Fibroblast of skin of right quadriceps (primary cell): ENCODE results near the gene PAQR5.

Experiments used
- DNase-seq: peaks from one replicate; pipeline ENCODE4 v3.0.0-alpha.2; 2013

Gene PAQR5

GRCh38 chr15:69394556-69395282 lies 96.0 kb downstream of the PAQR5 start:
- DNase-seq: peak; percentile 67

GRCh38 chr15:69395460-69395859 lies 96.7 kb downstream of the PAQR5 start:
- DNase-seq: no peak

- DNase-seq: no peak
These were observed 97.3 kb downstream of the PAQR5 start for GRCh38 chr15:69395991-69396390.

GRCh38 chr15:69398491-69398891 lies 99.8 kb downstream of the PAQR5 start:
- DNase-seq: peak; percentile 54

GRCh38 chr15:69400850-69401249 lies 102.1 kb downstream of the PAQR5 start:
- no peak for DNase-seq

GRCh38 chr15:69402816-69403215 lies 104.1 kb downstream of the PAQR5 start:
- no peak for DNase-seq

GRCh38 chr15:69403594-69403993 lies 104.9 kb downstream of the PAQR5 start:
- peak; percentile 92 for DNase-seq

- no peak for DNase-seq
These were observed 106.4 kb downstream of the PAQR5 start for GRCh38 chr15:69405110-69405509.

- no peak for DNase-seq
These were observed 109.1 kb downstream of the PAQR5 start for GRCh38 chr15:69407719-69408400.

GRCh38 chr15:69408841-69409240 lies 110.1 kb downstream of the PAQR5 start:
- no peak for DNase-seq

GRCh38 chr15:69410248-69410874 lies 111.6 kb downstream of the PAQR5 start:
- DNase-seq: peak; percentile 30

- DNase-seq: no peak
These were observed 113.6 kb downstream of the PAQR5 start for GRCh38 chr15:69412274-69412673.

- DNase-seq: no peak
These were observed 114.0 kb downstream of the PAQR5 start for GRCh38 chr15:69412701-69413100.

- DNase-seq: peak; percentile 95
These were observed 115.3 kb downstream of the PAQR5 start, which contains the start of gene KIF23 for GRCh38 chr15:69413822-69414700. Gene KIF23, plus strand, starts transcription at chr15:69414349. Its CDS starts 117 bp downstream, at chr15:69414466.

- DNase-seq: peak; percentile 95
These were observed 116.0 kb downstream of the PAQR5 start for GRCh38 chr15:69414701-69415167.

GRCh38 chr15:69415381-69415780 lies 116.7 kb downstream of the PAQR5 start:
- DNase-seq: peak; percentile 40

- DNase-seq: peak; percentile 42
These were observed 118.9 kb downstream of the PAQR5 start for GRCh38 chr15:69417581-69417980.

GRCh38 chr15:69421498-69421897 lies 122.8 kb downstream of the PAQR5 start:
- DNase-seq: no peak

- DNase-seq: no peak
These were observed 123.7 kb downstream of the PAQR5 start for GRCh38 chr15:69422336-69422895.

- peak; percentile 33 for DNase-seq
These were observed 125.3 kb downstream of the PAQR5 start for GRCh38 chr15:69424001-69424400.

- no peak for DNase-seq
These were observed 126.2 kb downstream of the PAQR5 start for GRCh38 chr15:69424748-69425413.

- DNase-seq: no peak
These were observed 135.1 kb downstream of the PAQR5 start for GRCh38 chr15:69433831-69434230.
